PC-9 (cell line): ENCODE measurements around the gene MCRIP1. TPM values are rescaled to one million over a fixed set of nuclear protein-coding genes. Genes with fewer than 3 reads are reported as not detected.

Experiments
- BruUV-seq: library from RNA; stranded (reverse); fragments of 400-500 nt; replicated peaks from 2 replicates; lab custom pipeline; 2021; lab: Mats Ljungman, UMichigan
- CTCF ChIA-PET: fragments of 300-600 bp; sonication (Branson Sonifier 250); formaldehyde crosslinking; loops from one replicate; lab custom pipeline; 2022; ENCODE audit warnings: antibody characterized with exemption; lab: Charles Lee
- POLR2A ChIA-PET: fragments of 300-600 bp; sonication (Branson Sonifier 250); formaldehyde crosslinking; loops from one replicate; lab custom pipeline; 2022; ENCODE audit warnings: antibody characterized with exemption; ENCODE audit not compliant: unreplicated experiment; lab: Charles Lee
- DNase-seq, 2 experiments: peaks; one replicate each; pipeline versions ENCODE4 v3.0.0 to v3.0.0-alpha.2; 2015 to 2022; ENCODE audit warnings: mixed read lengths in 1 of 2
- H2AFZ ChIP-seq: fragments of 200-600 bp; sonication (generic); 2 replicates; pipeline ENCODE4 v1.8.1; 2017; ENCODE audit warnings: antibody characterized with exemption
- H3F3A ChIP-seq: fragments of 200-600 bp; sonication (generic); 2 replicates; pipeline ENCODE4 v1.8.1; 2017; ENCODE audit warnings: antibody characterized with exemption, mild to moderate bottlenecking, low read depth; ENCODE audit not compliant: insufficient read depth
- H3K27ac ChIP-seq: fragments of 200-600 bp; sonication (generic); 2 replicates; pipeline ENCODE4 v1.6.1; 2016; ENCODE audit warnings: mixed run types
- H3K27me3 ChIP-seq: fragments of 200-600 bp; sonication (generic); 2 replicates; pipeline ENCODE4 v1.6.1; 2016; ENCODE audit warnings: low read depth, mixed run types; ENCODE audit not compliant: insufficient read depth
- H3K36me3 ChIP-seq: fragments of 200-600 bp; sonication (generic); 2 replicates; pipeline ENCODE4 v1.6.1; 2016; ENCODE audit warnings: low read depth, mixed run types
- H3K4me1 ChIP-seq: fragments of 200-600 bp; sonication (generic); replicated peaks from 2 replicates; pipeline ENCODE4 v1.6.1; 2016; ENCODE audit warnings: mixed run types; ENCODE audit not compliant: insufficient read depth
- H3K4me2 ChIP-seq: fragments of 200-600 bp; sonication (generic); 2 replicates; pipeline ENCODE4 v1.6.1; 2017; ENCODE audit warnings: mixed run types
- H3K4me3 ChIP-seq: fragments of 200-600 bp; sonication (generic); 2 replicates; pipeline ENCODE4 v1.6.1; 2016; ENCODE audit warnings: mixed run types
- H3K79me2 ChIP-seq: fragments of 200-600 bp; sonication (generic); 2 replicates; pipeline ENCODE4 v1.6.1; 2017; ENCODE audit warnings: low read depth, mixed run types
- H3K9me2 ChIP-seq: fragments of 200-600 bp; sonication (generic); 2 replicates; pipeline ENCODE4 v1.8.1; 2017; ENCODE audit warnings: mild to moderate bottlenecking; ENCODE audit not compliant: insufficient read depth
- H3K9me3 ChIP-seq: fragments of 200-600 bp; sonication (generic); 2 replicates; pipeline ENCODE4 v1.8.1; 2016; ENCODE audit warnings: low read depth; ENCODE audit not compliant: insufficient read depth
- H4K20me1 ChIP-seq: fragments of 200-600 bp; sonication (generic); 2 replicates; pipeline ENCODE4 v1.8.1; 2017; ENCODE audit not compliant: insufficient read depth
- EZH2 ChIP-seq: fragments of 200-600 bp; sonication (generic); IDR thresholded peaks from 2 replicates; pipeline ENCODE4 v1.8.0; 2017; ENCODE audit warnings: antibody characterized with exemption, low read depth
- intact Hi-C: fragments of 100-400 bp; cut with micrococcal nuclease; formaldehyde crosslinking; loops from one replicate; pipeline ENCODE4 v1.10.0; 2022; ENCODE audit not compliant: unreplicated experiment
- total RNA-seq: library from RNA; stranded (reverse); gene quantifications from 2 replicates; pipeline ENCODE4 v1.2.3, GENCODE V29; 2021
- TF ChIP-seq, protein P1 (sequence below): fragments of 200-600 bp; sonication (generic); conservative IDR thresholded peaks from 2 replicates; pipeline ENCODE4 v1.6.1; 2017; ENCODE audit warnings: mixed run types, antibody characterized with exemption, mild to moderate bottlenecking, moderate library complexity

MCRIP1 gene
- total RNA-seq, 1 experiment from 2014 or later, result 53.8 TPM

DNA sequence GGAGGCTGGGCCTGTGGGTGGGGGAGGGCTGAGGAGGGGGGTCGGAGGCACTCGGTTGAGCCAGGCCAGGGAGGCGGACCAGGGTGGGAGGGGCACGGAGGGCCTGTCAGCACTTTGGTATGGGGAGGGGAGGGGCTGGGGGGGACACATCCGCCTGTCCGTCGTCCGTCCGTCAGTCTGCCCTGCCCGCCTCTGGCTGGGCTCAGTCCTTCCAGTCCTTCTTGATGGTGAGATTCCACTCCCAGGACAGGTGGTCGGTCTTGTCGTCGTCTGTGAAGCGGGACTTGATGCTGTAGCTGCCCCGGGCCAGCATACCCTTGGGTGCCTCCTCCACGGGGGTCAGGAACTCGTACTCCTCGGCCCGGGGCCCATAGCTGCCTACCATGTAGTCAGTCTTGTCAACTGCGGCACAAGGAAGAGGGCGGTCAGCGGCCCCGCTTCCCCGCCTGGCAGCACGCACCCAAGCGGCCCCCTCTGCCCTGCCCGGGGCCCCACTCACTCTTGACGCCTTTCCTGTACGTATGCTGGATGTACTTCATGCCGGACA, 35.7 kb upstream of the MCRIP1 start:
- H3K4me2 ChIP-seq, result peak overlapping the region; percentile 80; the same call in 1 of the 2 replicates
- H3K36me3 ChIP-seq, result no peaks in the 10 kb centered on the region
- H3K4me1 ChIP-seq, result 0 out of 2 replicates have a peak, but pooled peaks cover 14% of the 10 kb centered on the region
- H3K79me2 ChIP-seq, result peaks cover 39% of the 10 kb centered on the region
- H4K20me1 ChIP-seq, result peaks cover 29% of the 10 kb centered on the region
- H3K9me2 ChIP-seq, result no peaks in the 10 kb centered on the region
- TF ChIP-seq, protein P1, sequence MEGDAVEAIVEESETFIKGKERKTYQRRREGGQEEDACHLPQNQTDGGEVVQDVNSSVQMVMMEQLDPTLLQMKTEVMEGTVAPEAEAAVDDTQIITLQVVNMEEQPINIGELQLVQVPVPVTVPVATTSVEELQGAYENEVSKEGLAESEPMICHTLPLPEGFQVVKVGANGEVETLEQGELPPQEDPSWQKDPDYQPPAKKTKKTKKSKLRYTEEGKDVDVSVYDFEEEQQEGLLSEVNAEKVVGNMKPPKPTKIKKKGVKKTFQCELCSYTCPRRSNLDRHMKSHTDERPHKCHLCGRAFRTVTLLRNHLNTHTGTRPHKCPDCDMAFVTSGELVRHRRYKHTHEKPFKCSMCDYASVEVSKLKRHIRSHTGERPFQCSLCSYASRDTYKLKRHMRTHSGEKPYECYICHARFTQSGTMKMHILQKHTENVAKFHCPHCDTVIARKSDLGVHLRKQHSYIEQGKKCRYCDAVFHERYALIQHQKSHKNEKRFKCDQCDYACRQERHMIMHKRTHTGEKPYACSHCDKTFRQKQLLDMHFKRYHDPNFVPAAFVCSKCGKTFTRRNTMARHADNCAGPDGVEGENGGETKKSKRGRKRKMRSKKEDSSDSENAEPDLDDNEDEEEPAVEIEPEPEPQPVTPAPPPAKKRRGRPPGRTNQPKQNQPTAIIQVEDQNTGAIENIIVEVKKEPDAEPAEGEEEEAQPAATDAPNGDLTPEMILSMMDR, result no peak
- TF ChIP-seq EZH2, result no peak
- H3K9me3 ChIP-seq, result no peaks in the 10 kb centered on the region
- H3K27me3 ChIP-seq, result no peaks in the 10 kb centered on the region
- intact Hi-C loops, result loop anchor here (1.0 to 5.0 kb wide), 2 partner anchors 44 to 59 kb away; partner anchors contain the start of gene MAFG
- H3K27ac ChIP-seq, result no peak overlapping the region
- no peak overlapping the region for H3K4me3 ChIP-seq
- ChIA-PET POLR2A (interaction anchor here (1.2 kb wide), 1 partner anchor 8 kb away, joined by 3 read pairs; no protein-coding TSS in a partner anchor), CTCF (interaction anchor here (0.6 kb wide), 1 partner anchor 54 kb away, joined by 4 read pairs; no protein-coding TSS in a partner anchor)
- H3F3A ChIP-seq, result peaks cover 65% of the 10 kb centered on the region
- BruUV-seq, result no TSS peak
- no peak overlapping the region for H2AFZ ChIP-seq
- peak; percentile 40 to 85 for DNase-seq

DNA sequence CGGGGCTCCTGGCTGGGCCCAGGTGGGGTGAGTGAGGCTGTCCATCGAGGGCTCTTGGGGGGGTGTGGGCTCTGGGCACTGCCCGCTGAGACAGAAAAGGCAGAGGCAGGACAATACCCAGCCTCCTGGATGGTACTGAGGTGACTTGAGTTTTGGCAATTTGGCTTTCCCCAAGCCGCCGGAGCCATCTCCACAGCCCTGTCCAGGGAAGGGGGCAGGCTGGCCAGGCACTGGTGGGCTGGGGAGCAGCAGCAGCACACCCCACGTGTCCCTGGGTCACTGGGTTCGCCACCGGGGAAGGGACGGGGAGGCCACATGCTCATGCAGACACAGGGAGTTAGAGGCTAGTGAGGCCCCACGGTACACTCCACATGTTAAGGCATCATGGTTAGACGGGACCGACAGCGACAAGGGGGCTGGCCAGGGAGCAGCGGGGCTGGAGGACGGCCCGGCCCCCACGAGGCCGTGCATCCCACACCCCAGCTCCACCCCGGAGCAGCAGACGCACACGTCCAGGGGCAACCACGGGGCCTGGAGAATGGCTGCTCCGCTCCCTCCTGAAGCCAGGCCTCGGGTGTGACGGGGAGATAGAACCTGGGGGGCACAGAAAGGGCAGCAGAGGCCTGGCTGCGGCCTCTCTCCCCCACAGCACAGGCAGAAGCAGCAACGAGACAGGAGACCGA, 35.0 kb upstream of the MCRIP1 start:
- BruUV-seq, result TSS peak; percentile 31
- H3K79me2 ChIP-seq, result peaks cover 45% of the 10 kb centered on the region
- H3K36me3 ChIP-seq, result peaks cover 5% of the 10 kb centered on the region; the same call in 1 of the 2 replicates
- no peak overlapping the region for H3K4me3 ChIP-seq
- peaks cover 66% of the 10 kb centered on the region for H3F3A ChIP-seq
- intact Hi-C loops, result loop anchor here (1.0 to 5.0 kb wide), 2 partner anchors 44 to 59 kb away; partner anchors contain the start of gene MAFG
- H2AFZ ChIP-seq, result no peak overlapping the region
- TF ChIP-seq EZH2, result no peak
- POLR2A ChIA-PET, result interaction anchor here (0.5 kb wide), 1 partner anchor 154 kb away, joined by 11 read pairs; the partner anchor contains the start of gene CENPX
- DNase-seq, result no peak
- H3K4me1 ChIP-seq, result 0 out of 2 replicates have a peak, but pooled peaks cover 14% of the 10 kb centered on the region
- CTCF ChIA-PET, result interaction anchor here (0.7 kb wide), 1 partner anchor 133 kb away, joined by 9 read pairs; no protein-coding TSS in a partner anchor
- no peak overlapping the region for H3K27ac ChIP-seq
- H3K9me3 ChIP-seq, result no peaks in the 10 kb centered on the region
- no peaks in the 10 kb centered on the region for H3K27me3 ChIP-seq
- no peaks in the 10 kb centered on the region for H3K9me2 ChIP-seq
- H4K20me1 ChIP-seq, result peaks cover 35% of the 10 kb centered on the region
- H3K4me2 ChIP-seq, result no peak overlapping the region

DNA sequence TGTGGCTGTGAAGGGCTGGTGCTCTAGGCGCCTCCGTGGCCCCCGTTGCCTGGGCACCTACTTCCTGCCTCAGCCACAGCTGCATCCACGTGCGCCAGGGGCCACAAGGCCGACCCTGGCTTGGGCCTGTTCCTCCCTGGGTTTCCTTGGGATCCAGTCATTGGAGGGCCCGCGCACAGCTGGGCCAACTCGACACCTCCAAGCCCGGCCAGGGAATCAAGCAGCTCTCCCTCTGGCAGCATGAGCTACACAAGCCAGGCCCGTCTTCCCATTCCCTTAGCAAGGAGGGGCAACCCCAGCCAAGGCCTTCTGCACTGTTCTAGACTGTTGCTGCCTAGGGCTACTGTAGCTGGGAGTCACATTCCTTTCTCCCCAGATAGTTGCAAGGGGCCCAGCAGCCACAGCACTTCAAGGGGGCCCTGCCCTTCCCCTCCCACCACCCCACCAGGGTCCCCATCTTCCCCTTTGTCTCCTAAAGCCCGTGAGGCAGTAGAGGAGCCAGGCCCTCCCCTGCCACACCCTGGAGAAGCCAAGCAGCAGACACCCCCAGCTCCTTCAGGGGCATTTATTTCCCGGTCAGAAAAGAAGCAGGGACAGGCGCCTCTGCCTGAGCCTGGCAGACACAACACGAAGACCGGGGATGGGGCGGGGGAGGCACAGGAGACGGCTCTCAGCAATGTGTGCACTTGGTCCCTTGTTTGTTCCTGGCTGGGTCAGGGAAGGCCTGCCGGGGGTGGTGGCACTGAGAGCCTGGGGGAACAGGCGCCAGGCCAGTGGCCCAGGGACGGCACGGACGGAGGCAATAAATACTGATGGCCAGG, 34.3 kb upstream of the MCRIP1 start:
- BruUV-seq, result no TSS peak
- Histone ChIP-seq H3K4me1 (0 out of 2 replicates have a peak, but pooled peaks cover 10% of the 10 kb centered on the region), H3K27ac (no peak overlapping the region), H3K9me3 (no peaks in the 10 kb centered on the region), H3K36me3 (peaks cover 10% of the 10 kb centered on the region; the same call in 1 of the 2 replicates), H3F3A (peaks cover 63% of the 10 kb centered on the region), H3K27me3 (no peaks in the 10 kb centered on the region), H3K79me2 (peaks cover 45% of the 10 kb centered on the region), H2AFZ (no peak overlapping the region), H4K20me1 (peaks cover 40% of the 10 kb centered on the region), H3K4me2 (no peak overlapping the region), H3K9me2 (no peaks in the 10 kb centered on the region), H3K4me3 (no peak overlapping the region)
- ChIA-PET CTCF (interaction anchor here (0.7 kb wide), 1 partner anchor 132 kb away, joined by 9 read pairs; no protein-coding TSS in a partner anchor), POLR2A (interaction anchor here (0.5 to 0.7 kb wide), 3 partner anchors 154 to 170 kb away, joined by 3 to 11 read pairs (median 8); partner anchors contain the start of gene CENPX)
- no peak for TF ChIP-seq EZH2
- TF ChIP-seq, protein P1, result no peak
- DNase-seq, result peak in 1 of 2 experiments; percentile 52
- intact Hi-C loops, result loop anchor here (5.0 kb wide), 1 partner anchor 60 kb away; the partner anchor contains the start of gene MAFG
